ENCODE results near the gene FILIP1L.

FILIP1L gene

GRCh38 chr3:100004931-100005330 is 109.4 kb downstream of the FILIP1L start (continued):
- TF ChIP-seq POU6F1 (CRISPR knock-in tag; IDR thresholded peaks at IDR 0.05; ENCODE audit: borderline replicate concordance, low read depth) (no peak), ZNF8 (CRISPR knock-in tag; IDR thresholded peaks at IDR 0.05) (no peak), PPARA (CRISPR knock-in tag; IDR thresholded peaks at IDR 0.05; ENCODE audit: borderline replicate concordance) (no peak)

GRCh38 chr3:100003609-100004503 is 110.4 kb downstream of the FILIP1L start:
- ATAC-seq, result no peak

More at GRCh38 chr3:100003609-100004503, 110.4 kb downstream of the FILIP1L start:
- no peak for TF ChIP-seq ZNF565 (CRISPR knock-in tag; conservative IDR thresholded peaks at IDR 0.05; ENCODE audit: low read depth)
- TF ChIP-seq TSHZ2 (CRISPR knock-in tag; IDR thresholded peaks at IDR 0.05), result no peak
- no peak for TF ChIP-seq ZFP3 (CRISPR knock-in tag; IDR thresholded peaks at IDR 0.05)
- TF ChIP-seq POU6F1 (CRISPR knock-in tag; IDR thresholded peaks at IDR 0.05; ENCODE audit: borderline replicate concordance, low read depth), result no peak
- no peak for TF ChIP-seq CSRNP3 (CRISPR knock-in tag; IDR thresholded peaks at IDR 0.05)
- TF ChIP-seq TOX (CRISPR knock-in tag; IDR thresholded peaks at IDR 0.05; ENCODE audit: borderline replicate concordance), result no peak
- TF ChIP-seq ESRRG (CRISPR knock-in tag; IDR thresholded peaks at IDR 0.05), result no peak
- TF ChIP-seq ZNF8 (CRISPR knock-in tag; IDR thresholded peaks at IDR 0.05), result no peak
- no peak for TF ChIP-seq BACH2 (CRISPR knock-in tag; IDR thresholded peaks at IDR 0.05; ENCODE audit: borderline replicate concordance)
- no peak for TF ChIP-seq ISL1 (CRISPR knock-in tag; IDR thresholded peaks at IDR 0.05)
- no peak for TF ChIP-seq ARNTL (CRISPR knock-in tag; IDR thresholded peaks at IDR 0.05; ENCODE audit: borderline replicate concordance, low read depth)
- no peak for TF ChIP-seq PATZ1 (CRISPR knock-in tag; IDR thresholded peaks at IDR 0.05; ENCODE audit: borderline replicate concordance)
- no peak for TF ChIP-seq RARB (CRISPR knock-in tag; IDR thresholded peaks at IDR 0.05)
- TF ChIP-seq CREB5 (CRISPR knock-in tag; IDR thresholded peaks at IDR 0.05; ENCODE audit: low read depth), result no peak
- no peak for TF ChIP-seq PPARA (CRISPR knock-in tag; IDR thresholded peaks at IDR 0.05; ENCODE audit: borderline replicate concordance)
- TF ChIP-seq ZFP30 (CRISPR knock-in tag; IDR thresholded peaks at IDR 0.05), result no peak
- no peak for TF ChIP-seq ZC3H10 (CRISPR knock-in tag; IDR thresholded peaks at IDR 0.05)
- no peak for TF ChIP-seq CSDC2 (CRISPR knock-in tag; IDR thresholded peaks at IDR 0.05)
- no peak for TF ChIP-seq ZNF70 (CRISPR knock-in tag; IDR thresholded peaks at IDR 0.05)
